HT1080 (cell line): Measurements from ENCODE around the gene PIP4K2C. TPM values are rescaled to one million over a fixed set of nuclear protein-coding genes. Genes with fewer than 3 reads are reported as not detected.

Experiments
- DNase-seq: peaks from one replicate; pipeline ENCODE4 v3.0.0-alpha.2; 2015; ENCODE audit warnings: low read depth
- polyA plus RNA-seq, 2 experiments: library from polyadenylated mRNA; depleted of rRNA; stranded (reverse); fragments of >200 nt; gene quantifications; 2 replicates each; pipeline ENCODE4 v1.2.3, GENCODE V29; 2015
- total RNA-seq: library from RNA; depleted of rRNA; stranded (reverse); fragments of >200 nt; shearing (Covaris generic); gene quantifications from 2 replicates; pipeline ENCODE4 v1.2.3, GENCODE V29; 2014; rRNA removed

The PIP4K2C gene
- total RNA-seq: 21.3 and 27.5 TPM in 2 replicates
- 34.4 and 40.7 TPM in 2 replicates for polyA plus RNA-seq (2015; cell fraction: cytosol; rRNA removed)
- 30.4 and 31.2 TPM in 2 replicates for polyA plus RNA-seq (2015; cell fraction: nucleus; rRNA removed)

- DNase-seq: peak; percentile 78
Measured at GRCh38 chr12:57590864-57591781, at the start of gene PIP4K2C. PIP4K2C (plus strand) TSS chr12:57591192; CDS start chr12:57591290, 98 bp downstream.

GRCh38 chr12:57541717-57542116 is 49.3 kb upstream of the PIP4K2C start:
- no peak for DNase-seq

- DNase-seq: peak; percentile 56
Measured at GRCh38 chr12:57543581-57543980, 47.4 kb upstream of the PIP4K2C start.

GRCh38 chr12:57545809-57546437 is 45.1 kb upstream of the PIP4K2C start:
- DNase-seq: peak; percentile 11

- DNase-seq: peak; percentile 96
Measured at GRCh38 chr12:57546438-57547287, 44.3 kb upstream of the PIP4K2C start, which contains the start of gene DCTN2. DCTN2 (minus strand) TSS chr12:57547192; CDS start chr12:57547063, 129 bp downstream.

- DNase-seq: no peak
Measured at GRCh38 chr12:57547288-57548012, 43.5 kb upstream of the PIP4K2C start.

- DNase-seq: no peak
Measured at GRCh38 chr12:57548013-57548315, 43.0 kb upstream of the PIP4K2C start.

GRCh38 chr12:57548488-57548887 is 42.5 kb upstream of the PIP4K2C start:
- DNase-seq: no peak

- DNase-seq: no peak
Measured at GRCh38 chr12:57549203-57549908, 41.6 kb upstream of the PIP4K2C start.

- DNase-seq: no peak
Measured at GRCh38 chr12:57549909-57550640, 40.9 kb upstream of the PIP4K2C start, which contains the start of gene KIF5A. KIF5A (plus strand) TSS chr12:57550044; CDS start chr12:57550272, 228 bp downstream.

GRCh38 chr12:57550641-57551549 is 40.1 kb upstream of the PIP4K2C start:
- no peak for DNase-seq

GRCh38 chr12:57551637-57552305 is 39.2 kb upstream of the PIP4K2C start:
- DNase-seq: no peak

- DNase-seq: no peak
Measured at GRCh38 chr12:57552306-57552651, 38.7 kb upstream of the PIP4K2C start.

GRCh38 chr12:57552835-57553313 is 38.1 kb upstream of the PIP4K2C start:
- DNase-seq: peak; percentile 17

GRCh38 chr12:57553343-57554202 is 37.4 kb upstream of the PIP4K2C start:
- DNase-seq: no peak

GRCh38 chr12:57554453-57554852 is 36.5 kb upstream of the PIP4K2C start:
- DNase-seq: no peak

GRCh38 chr12:57554897-57555296 is 36.1 kb upstream of the PIP4K2C start:
- DNase-seq: no peak
